K562 treated with DMSO at 1 percent for 12 hours (cell line): ENCODE results near the gene PLEKHM1. TPM values are rescaled to one million over a fixed set of nuclear protein-coding genes. Genes with fewer than 3 reads are reported as not detected.

Experiments used
- total RNA-seq: library from RNA; unstranded; fragments of 300-600 nt; gene quantifications from 2 replicates; pipeline ENCODE4 v1.2.3, GENCODE V29; 2022; ENCODE audit not compliant: insufficient read depth

Gene PLEKHM1
- 16.6 and 32.1 TPM in 2 replicates for total RNA-seq

GRCh38 chr17:45490615-45491433, at the start of gene PLEKHM1:
Gene PLEKHM1 (minus strand): TSS chr17:45490721. CDS start chr17:45482484, 8,237 bp downstream.

GRCh38 chr17:45432405-45433158, 57.9 kb downstream of the PLEKHM1 start, which contains the start of gene ARHGAP27:
Gene ARHGAP27 (minus strand): TSS chr17:45432870. CDS start chr17:45430279, 2,591 bp downstream.

Other genes starting within 250 kb of the PLEKHM1 start
- not detected in 2 replicates for gene SPATA32, start 228.6 kb downstream of the PLEKHM1 start, total RNA-seq
- gene MAP3K14, start 173.7 kb downstream of the PLEKHM1 start, total RNA-seq, result 3.8 and 7.4 TPM in 2 replicates
- gene ARHGAP27, start 57.9 kb downstream of the PLEKHM1 start, total RNA-seq, result 3.4 and 8.9 TPM in 2 replicates